Hematopoietic multipotent progenitor cell treated with erythropoietin and hydrocortisone succinate and interleukin-3 and kit ligand, for 15 days (in vitro differentiated cells): ENCODE results near the gene CADPS.
"Not testable (repeated sequence)": the region's sequence is repeated elsewhere in the genome, so short reads cannot be mapped to it uniquely, and the experiment has no call there.

ENCODE experiments used
- DNase-seq: peaks from one replicate; pipeline ENCODE4 v3.0.0-alpha.2; 2015; ENCODE audit warnings: low spot score

The CADPS gene

DNA sequence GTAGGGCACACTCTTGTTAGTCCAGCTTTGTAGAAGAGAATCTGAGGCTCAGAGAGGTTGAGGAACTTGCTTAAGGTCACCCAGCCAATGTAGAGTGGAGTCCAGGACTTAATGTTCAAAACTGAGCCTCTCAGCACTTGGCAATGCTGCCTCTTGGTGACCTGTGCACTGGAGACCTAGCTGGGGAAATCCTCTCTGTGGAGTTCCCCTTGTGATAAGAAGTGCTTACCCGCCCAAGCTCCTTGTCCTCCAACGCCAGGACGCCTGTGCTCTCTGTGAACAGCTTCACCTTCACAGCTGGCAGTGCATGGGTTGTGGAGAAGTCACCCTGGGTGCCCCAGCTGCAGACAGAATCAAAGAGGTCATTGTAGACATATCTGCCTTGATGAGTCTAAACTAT, 282.8 kb downstream of the CADPS start:
- no peak for DNase-seq

DNA sequence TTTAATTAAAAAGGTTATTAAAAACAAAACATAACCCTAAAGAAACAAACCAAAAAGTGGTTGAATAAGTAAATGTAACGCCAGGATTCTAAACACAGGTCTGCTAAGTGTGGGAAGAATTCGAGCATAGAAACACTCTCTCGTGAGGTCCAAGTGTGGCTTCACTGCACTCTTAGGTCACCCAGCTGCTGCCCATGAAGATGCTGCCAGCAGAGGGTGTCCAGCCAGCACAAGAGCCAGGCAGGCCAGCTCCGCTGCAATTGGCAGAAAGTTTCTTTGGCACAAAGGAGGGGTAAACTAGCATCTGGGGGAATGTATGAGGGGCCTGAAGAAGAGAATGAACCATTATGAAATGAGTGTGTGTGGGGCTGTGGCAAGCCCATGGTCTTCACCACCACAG, 286.1 kb downstream of the CADPS start:
- no peak for DNase-seq

DNA sequence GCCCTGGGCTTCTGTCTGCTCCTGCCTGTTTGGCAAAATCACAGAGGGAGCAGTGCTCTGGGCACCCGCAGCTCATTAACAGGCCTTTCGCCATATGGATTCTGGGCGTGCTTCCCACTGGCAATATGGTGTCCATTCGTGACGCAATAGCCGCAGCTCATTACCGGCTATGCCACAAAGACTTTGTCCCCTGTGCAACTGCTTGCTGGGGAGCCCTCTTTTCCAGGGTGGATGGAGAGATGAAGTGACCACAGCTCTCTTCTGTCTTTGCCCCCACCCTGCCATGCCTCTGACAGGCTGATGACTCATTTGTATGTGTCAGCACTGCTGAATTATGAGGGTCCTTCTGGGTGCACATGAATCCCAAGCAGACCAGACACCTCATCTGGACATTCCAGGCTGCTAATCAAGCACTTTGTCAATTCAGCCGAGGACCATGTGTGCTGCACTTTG, 287.6 kb downstream of the CADPS start:
- no peak for DNase-seq

DNA sequence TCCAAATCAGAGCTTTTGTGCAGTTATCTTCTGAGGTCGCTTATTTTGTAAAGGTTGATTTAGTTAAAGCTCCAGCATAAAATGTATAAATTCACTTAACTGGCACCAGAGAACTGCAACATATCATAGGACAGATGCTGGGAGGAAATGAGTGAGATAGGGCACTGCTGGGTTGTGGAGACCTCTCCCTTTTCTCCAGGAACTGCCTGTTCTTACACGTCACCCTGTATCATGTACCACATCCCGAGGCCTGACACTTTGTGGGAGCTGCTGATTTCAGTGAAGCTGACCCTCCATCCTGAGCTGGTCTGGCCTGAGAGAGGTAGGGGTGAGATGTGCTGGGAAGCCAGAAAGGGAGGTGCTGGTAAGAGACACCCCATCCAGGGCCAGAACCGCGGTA, 288.0 kb downstream of the CADPS start:
- no peak for DNase-seq

DNA sequence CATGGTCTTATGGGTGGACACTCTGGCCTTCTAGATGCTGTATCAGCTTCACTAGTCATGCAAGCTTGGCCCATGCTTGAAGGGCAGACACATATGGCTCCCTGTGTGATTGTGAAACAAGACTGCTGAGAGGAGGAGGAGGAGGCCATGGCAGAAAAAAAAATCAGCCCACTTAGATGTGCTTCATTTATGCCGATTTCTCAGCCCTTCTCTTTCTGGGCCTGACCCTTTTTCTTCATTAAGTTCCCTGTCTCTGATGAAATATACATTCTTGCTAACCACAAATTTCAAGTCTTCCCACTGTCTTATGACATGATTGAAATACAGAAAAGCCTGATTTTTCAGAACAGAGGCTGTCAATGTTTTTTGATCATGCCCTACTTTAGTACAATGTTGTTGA, 288.9 kb downstream of the CADPS start:
- DNase-seq: no peak

DNA sequence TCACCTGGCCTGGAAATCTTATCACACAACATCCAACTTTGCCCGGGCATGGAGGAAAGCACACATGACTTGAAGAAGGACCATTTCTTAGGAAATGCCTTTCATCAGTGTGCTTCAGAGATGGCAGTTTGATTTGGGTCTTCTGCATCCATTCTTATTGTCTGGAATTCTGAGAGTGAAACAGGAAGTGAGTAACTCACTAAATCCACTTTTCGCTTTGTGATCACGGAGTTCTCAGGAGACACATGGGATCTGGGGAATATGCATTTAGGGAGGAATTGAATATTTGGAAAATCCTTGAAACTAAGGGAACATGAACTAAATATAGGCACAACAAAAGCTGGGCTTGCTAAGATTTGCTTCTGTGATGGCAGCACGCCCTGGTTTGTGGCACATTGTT, 289.4 kb downstream of the CADPS start:
- no peak for DNase-seq

DNA sequence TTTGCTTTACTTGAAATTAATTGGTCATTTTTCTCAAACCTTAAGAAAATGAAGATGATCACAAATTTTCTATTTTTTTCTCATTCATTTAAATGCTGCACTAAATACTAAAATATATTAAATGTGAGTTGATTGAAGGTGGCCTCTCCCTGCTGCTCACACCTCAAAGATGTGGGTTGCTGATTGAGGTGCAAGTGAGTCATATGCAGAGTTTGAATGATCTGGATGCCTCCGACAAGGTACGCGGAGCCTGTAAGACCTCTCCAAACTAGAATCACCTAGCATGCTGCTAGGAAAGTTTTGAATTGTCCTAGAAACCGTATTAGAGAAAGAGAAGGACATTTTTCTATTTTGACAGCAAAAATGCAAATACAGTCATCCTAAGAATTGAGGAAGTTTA, 290.6 kb downstream of the CADPS start:
- DNase-seq: no peak

DNA sequence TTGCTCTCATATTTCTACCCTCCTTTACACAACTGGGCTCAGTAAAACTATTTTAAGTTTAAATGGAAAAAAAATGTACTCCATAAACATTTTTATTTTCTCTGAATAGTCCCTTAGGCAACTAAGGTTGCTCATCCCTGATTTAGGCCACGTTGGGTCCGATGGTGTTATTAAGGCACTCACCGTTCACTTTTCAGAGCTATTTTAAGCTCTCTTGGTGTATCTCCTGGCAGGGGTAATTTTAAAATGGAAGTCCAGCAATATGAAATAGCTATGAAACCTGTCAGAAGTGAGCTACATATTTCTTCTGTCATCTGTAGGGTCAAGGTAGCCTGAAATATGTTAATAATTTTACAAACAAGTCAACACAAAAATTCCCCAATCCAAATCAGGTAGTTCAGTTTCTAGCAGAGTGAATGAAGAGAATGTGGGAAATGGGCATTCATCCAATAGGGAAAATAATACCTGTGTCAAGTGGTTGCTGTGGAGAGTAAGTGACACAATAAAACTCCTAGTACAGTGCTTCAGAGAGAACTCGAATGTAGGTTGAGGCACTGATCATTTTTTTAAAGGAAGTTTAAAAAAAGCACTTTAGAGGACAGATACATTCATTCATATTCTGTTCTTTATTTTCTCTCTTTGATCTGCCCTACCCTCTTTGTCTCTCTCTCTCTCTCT, 292.6 kb downstream of the CADPS start:
- no peak for DNase-seq

DNA sequence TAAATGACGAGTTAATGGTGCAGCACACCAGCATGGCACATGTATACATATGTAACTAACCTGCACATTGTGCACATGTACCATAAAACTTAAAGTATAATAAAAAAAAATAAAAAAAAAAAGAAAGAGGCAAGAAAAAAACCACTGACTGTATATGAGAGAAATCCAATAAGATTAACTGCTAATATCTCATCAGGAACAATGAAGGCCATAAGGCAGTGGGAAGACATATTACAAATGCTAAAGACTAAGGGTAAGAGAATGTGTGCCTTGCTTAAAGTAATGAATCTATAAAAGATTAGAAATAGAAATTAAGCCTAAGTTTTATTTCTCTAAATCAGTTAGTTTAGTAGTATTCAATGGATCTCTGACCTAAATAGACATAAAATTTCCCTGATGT, 294.7 kb downstream of the CADPS start:
- not testable (repeated sequence) for DNase-seq

DNA sequence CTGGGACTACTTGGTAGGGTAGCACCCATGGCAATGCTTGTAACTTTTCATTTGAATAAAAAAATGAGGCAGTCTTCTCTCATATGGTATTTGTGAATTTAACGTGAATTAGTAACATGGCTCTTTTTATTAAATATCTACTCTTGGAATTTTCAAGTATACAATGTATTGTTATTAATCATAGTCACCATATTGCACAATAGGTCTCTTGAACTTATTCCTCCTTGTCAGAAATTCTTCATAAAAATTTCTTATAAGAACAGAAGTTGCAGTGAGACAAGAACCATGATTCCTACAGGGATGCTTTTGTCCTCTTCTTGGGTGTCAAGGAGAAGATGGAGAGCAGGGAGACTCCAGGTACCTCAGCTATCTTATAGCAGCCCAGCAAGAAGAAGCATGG, 298.1 kb downstream of the CADPS start:
- no peak for DNase-seq

DNA sequence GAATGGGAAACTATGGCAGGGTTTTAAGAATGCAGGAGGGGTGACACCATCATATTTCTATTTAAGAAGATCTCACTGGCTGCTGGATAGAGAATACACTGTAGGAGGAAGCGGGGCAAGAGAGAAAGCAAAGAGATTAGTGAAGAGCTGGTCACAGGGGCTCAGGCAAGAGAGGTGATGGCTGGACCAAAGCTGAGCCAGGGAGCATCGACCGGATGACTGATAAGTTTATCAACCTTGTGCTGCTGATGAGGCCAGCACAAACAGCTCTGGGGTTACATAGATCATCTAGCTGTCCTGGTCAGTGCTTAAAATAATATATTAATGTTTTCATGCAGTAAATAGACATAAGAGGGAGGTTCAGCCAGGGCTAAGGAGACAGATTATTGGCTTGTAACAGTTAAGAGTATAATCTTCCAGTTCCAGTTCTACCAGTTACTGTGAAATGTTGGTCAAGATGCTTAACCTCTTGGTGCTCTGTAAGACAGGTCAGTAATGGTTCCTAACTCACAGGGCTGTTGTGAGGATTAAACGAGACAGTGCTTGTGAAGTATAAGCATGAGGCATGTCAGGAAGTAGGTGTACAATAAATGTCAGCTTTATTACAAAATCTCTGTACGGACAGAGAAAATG, 300.8 kb downstream of the CADPS start:
- DNase-seq: no peak

DNA sequence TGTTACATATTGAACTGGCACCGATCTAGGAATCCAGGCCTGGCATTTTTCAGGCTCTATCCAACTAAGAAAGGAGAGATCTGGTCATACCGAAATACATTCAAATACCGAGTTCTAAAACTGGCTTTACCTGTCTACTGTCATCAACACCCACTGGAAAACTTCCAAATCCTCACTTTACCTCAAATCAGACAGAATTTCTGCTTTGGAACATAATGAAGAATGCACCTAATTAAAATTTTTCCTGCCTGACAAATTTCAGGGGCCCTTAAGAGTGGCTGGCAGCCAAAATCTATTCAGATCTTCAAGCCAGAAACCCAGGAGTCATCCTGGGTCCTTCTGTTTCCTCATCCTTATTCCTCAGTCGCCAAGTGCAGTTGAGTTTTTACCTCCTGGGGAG, 303.3 kb downstream of the CADPS start:
- no peak for DNase-seq

DNA sequence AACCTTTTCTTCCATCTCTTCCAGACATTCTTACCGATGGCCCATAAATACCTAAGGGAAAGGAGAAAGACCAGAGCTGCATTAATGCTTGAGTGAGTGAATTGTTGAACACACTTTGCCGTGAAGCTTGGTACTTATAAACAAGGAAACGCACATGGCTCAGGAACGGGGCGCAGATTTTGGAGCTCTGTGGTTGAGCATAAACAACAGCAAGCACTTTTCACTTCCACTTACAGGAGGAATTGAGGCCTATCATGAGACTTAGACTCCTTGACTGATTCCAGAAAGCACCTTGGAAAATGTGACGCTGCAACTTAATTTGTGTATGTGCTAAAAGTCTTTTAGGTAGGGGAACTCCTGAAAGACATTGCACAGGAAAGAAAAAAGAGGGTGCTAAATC, 304.3 kb downstream of the CADPS start:
- no peak for DNase-seq

DNA sequence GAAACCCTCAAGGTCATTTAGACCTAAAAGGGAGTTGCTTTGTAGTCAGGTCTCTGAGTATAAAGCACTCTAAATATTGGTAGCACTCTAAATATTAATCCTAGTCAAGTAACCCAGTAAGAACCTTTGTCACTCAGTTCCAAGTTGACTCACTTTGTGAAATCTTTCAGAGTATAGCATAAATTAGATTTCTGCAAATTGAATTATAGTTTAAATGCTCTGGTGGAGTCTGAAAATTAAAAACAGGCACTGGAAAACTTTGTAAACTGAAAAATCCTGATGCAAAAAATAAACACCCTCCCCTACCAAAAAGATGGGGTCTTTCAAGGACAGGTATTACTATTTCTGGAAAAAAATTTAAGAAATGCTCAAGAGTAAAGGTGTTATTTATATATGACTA, 305.6 kb downstream of the CADPS start:
- no peak for DNase-seq

DNA sequence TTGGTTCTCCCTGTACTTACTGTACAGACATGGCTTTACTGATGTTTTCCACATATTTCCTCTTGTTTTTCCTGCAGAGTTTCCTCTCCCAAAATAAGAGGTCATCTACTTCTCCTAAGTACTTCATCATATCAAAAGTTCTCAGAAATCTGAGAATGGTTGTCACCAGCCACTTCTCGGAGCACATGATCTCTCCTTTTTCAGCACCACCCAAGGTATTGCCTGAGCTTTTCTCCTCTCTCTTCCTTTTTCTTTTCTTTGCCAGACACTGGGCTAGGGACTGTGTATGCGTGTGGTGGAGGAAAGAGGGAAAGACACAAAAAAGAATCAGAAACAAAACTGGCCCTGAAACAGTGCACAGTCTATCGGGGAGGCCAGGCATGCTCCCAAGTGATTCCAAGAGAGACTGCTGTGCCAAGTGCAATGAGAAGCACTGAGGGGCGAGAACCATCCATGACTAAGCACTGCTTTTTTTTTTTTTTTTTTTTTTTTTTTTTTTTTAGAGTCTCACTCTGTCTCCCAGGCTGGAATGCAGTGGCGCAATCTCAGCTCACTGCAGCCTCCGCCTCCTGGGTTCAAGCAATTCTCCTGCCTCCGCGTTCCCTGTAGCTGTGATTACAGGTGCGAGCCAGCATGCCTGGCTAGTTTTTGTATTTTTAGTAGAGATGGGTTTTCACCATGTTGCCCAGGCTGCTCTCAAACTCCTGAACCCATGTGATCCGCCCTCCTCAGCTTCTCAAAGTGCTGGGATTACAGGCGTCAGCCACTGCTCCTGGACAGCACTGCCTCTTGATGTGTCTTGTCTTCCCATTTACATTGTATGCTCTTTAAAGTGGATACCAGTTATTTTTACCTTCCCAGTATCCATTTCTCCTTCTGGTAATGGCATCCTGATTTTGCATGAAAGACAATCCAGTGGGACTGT, 307.9 kb downstream of the CADPS start:
- DNase-seq: no peak

DNA sequence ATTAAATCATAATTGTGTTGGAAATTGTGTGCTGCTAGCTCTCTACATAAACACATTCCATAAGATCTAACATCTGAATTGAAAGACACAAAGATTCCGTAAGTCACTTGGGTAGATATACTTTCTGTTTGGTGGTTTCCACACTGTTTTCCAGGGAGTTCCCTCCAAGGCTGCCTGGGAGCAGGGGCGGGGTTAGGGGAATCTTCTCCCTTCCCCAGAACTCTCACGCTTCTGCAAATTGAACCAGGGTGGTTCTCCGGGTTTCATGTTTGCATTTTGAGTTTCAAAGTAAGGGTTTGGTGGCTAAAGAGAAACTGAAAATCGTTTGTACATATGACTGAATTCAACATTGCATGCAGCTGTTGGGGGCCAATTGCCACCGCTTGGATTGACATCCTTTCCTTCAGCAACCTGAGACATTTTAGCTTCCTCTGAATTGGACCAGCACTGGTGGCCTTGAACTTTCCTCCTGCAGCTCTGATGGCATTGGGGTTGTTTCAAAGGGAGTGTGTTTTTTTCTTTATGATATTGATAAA, 309.1 kb downstream of the CADPS start:
- DNase-seq: no peak

DNA sequence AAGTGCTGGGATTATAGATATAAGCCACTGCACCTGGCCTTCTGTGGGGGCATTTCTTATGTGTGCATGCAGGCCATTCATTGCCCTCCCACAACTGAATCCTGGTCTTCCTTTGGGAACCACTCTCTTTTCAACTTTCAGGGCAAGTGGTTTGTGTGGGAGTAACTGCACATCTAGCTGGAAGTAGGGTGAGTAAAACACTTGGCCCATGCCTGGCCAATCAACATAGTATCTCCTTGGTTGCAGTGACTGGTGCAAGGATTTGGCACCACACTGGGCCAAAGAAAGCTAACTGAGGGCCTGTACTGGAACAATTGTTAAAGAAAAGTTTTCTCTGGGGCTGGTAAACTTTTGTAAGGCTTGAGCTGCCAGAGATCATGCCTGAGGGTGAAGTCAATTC, 312.6 kb downstream of the CADPS start:
- no peak for DNase-seq

DNA sequence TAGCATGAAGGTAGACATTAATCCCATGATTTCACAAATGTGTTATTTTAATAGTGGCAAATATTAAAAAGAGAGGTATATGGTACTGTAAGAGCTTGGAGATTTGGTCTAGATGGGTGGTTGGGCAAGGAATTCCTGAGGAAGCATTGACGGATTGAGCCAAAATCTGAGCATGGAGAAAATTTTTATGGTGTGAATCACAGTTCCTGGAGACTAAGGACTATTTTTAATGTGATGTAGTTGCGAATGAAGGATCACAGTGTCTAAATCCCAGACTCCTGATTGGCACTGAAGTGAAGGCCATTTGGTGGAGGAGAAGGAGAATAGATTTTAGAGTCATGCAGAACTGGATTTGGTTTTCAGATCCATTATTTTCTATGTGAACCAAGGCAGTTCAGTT, 313.2 kb downstream of the CADPS start:
- no peak for DNase-seq

DNA sequence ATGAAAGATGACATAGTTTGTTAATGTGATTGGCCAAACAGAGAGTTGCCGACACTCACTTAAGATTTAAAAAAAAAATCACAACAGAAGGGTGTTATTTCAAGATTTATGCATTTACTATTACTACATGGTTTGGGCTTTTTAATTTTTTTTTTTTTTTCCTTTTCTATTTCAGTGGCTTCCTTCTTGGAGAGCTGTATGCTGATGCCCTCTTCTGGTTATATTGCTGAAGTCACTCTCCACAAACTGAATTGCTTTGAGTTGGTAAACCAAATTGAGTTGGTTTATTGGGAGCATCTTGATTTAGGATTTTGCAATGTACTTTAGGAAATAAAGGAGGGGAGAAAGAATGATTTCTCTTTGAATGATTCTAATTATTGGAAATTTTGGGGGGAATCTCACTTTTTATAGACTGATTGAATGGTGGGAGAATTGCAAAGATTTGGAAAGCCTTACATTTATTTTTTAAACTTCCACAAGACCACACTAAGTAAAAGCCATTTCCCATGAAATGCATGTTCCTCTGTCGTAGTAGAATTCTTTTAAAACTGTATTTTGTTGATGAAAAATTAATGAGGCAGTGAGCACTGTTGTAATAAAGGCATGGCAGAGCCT, 315.3 kb downstream of the CADPS start:
- no peak for DNase-seq

DNA sequence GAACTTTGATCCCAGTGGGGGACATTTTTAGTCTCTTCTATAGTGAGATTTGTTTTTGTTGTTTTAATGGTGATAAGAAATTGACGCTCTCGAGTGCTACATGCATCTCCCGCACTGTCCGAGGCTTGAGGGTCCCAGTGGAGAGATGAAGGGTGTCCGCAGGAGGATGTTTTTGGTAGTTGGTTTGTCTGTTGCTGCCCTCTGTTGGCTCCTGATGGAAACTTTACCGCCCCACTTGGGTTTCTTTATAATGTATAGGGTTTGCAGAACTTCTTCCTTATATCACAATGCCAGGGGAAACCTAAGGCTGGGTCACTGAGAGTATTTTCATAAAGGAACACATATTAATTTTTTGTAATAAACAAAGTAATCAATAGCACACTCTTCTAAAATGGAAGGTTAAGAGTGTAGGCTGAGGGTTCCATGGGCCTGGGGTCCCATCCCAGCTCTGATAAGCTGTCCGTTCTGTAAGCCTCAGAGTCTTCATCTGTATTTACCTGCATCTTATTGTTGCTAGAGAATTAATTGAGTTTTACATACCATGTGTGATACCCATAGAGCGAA, 316.6 kb downstream of the CADPS start:
- no peak for DNase-seq

DNA sequence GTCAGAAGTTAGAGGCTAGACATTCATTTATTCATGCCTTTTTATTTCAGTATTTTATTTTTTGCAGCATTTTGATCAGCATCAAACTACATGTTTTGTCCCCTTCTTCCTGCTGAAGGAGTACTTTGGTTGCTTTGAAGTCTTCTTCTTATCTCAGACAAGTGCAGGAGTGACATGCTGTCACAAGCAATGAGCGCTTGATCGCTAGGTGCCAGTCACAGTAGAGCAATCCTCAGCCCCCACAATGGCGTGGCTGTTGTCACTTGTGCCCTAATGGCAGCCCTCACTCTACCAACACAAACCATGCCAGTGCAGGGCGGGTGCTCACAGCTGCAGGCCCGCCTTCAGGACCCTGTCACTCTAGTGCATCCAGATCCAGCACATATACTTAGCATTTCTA, 317.2 kb downstream of the CADPS start:
- DNase-seq: no peak

DNA sequence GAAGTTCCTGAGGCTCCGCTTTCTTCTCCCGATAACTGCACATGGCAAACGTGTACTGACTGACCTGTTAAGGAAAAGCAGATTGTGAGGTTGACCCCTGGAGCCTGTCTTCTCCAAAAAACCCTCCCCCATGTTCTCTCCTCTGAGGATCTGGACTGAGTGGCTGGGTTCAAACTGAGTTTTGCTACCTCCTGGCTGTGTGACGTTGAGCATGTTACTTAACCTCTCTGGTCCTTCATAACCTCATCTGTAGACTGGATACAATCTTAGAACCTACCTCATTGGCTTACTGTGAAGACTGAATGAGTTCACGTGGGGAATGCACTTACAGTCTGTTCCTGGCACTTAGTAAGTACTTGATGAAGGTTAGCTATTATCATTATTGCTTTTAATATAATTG, 317.8 kb downstream of the CADPS start:
- no peak for DNase-seq
